Measurements from ENCODE around the gene RSU1.

The RSU1 gene

DNA sequence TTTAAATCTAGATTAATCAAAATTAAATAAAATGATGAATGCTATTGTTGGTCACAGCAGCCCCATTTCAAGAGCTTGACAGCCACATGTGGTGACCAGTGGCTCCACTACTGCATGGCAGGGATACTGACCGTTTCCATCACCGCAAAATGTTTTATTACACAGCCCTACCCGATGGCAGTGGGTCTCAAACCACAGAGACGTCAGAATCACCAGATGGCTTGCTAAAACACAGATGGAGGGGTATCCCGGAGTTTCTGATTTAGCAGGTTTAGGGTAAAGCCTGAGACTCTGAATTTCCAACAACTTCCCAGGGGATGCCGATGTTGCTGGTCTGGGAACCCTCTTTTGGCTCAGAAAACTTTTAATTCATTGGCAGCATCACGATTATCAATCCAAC is 47.9 kb downstream of the RSU1 start:
- no peaks in the 10 kb centered on the region for H3K9me3 ChIP-seq (ENCODE audit: insufficient read depth, low read length, severe bottlenecking)
- no peaks in the 10 kb centered on the region for H3K36me3 ChIP-seq (ENCODE audit: insufficient read depth, low read length)
- no peaks in the 10 kb centered on the region for H3K27me3 ChIP-seq (ENCODE audit: insufficient read depth, low read length, poor library complexity)
- ATAC-seq (ENCODE audit: insufficient read depth, low read depth) (no peak), DNase-seq (no peak)
- no peaks in the 10 kb centered on the region for H3K79me2 ChIP-seq (ENCODE audit: insufficient read depth, low read length)
- no peak overlapping the region for H2AFZ ChIP-seq (ENCODE audit: low read depth, low read length)
- no peak overlapping the region for H3K4me2 ChIP-seq (ENCODE audit: insufficient read depth, low read length)
- H3K4me1 ChIP-seq (ENCODE audit: insufficient read depth, low read length): no peaks in the 10 kb centered on the region
- no peak overlapping the region for H3K27ac ChIP-seq (ENCODE audit: low read length)
- peaks cover 3% of the 10 kb centered on the region; the same call in 1 of the 2 replicates for H4K20me1 ChIP-seq (ENCODE audit: insufficient read depth, low read length)
- H3K4me3 ChIP-seq (ENCODE audit: low read depth in 1 of 2, low read length in 2 of 2): no peak overlapping the region
- no peak overlapping the region for H3K9ac ChIP-seq (ENCODE audit: low read depth, low read length)
- no peak for TF ChIP-seq EZH2 (IDR thresholded peaks at IDR 0.05; ENCODE audit: borderline replicate concordance, low read depth, low read length, severe bottlenecking)
- TF ChIP-seq, protein P1, sequence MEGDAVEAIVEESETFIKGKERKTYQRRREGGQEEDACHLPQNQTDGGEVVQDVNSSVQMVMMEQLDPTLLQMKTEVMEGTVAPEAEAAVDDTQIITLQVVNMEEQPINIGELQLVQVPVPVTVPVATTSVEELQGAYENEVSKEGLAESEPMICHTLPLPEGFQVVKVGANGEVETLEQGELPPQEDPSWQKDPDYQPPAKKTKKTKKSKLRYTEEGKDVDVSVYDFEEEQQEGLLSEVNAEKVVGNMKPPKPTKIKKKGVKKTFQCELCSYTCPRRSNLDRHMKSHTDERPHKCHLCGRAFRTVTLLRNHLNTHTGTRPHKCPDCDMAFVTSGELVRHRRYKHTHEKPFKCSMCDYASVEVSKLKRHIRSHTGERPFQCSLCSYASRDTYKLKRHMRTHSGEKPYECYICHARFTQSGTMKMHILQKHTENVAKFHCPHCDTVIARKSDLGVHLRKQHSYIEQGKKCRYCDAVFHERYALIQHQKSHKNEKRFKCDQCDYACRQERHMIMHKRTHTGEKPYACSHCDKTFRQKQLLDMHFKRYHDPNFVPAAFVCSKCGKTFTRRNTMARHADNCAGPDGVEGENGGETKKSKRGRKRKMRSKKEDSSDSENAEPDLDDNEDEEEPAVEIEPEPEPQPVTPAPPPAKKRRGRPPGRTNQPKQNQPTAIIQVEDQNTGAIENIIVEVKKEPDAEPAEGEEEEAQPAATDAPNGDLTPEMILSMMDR (IDR thresholded peaks at IDR 0.05; ENCODE audit: borderline replicate concordance, extremely low read depth, low read length, poor library complexity, severe bottlenecking): no peak

DNA sequence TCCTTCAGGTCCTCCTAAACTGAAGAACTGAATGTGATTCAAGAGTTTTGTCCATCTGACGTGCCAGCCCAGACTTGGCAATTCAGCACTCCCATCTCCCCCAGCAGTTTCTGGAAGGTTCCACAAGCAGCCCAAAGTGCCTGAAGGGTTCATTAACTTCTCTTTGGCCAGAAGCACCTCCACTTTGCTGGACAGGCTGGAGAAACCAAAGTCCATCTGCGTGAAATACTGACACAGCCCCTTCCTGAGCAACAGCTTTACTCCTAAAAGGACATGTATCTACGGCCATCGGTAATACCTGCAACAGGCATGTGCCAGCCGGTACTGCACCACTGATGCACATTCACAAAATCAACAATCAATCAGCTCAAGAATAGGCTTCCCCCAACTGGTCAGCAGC is 48.5 kb downstream of the RSU1 start:
- ATAC-seq (ENCODE audit: insufficient read depth, low read depth) (no peak), DNase-seq (no peak)
- H3K27ac ChIP-seq (ENCODE audit: low read length): no peak overlapping the region
- H3K4me1 ChIP-seq (ENCODE audit: insufficient read depth, low read length): no peaks in the 10 kb centered on the region
- no peaks in the 10 kb centered on the region for H3K27me3 ChIP-seq (ENCODE audit: insufficient read depth, low read length, poor library complexity)
- H3K9me3 ChIP-seq (ENCODE audit: insufficient read depth, low read length, severe bottlenecking): no peaks in the 10 kb centered on the region
- H3K79me2 ChIP-seq (ENCODE audit: insufficient read depth, low read length): no peaks in the 10 kb centered on the region
- no peak overlapping the region for H3K4me2 ChIP-seq (ENCODE audit: insufficient read depth, low read length)
- no peak overlapping the region for H3K9ac ChIP-seq (ENCODE audit: low read depth, low read length)
- no peak overlapping the region for H3K4me3 ChIP-seq (ENCODE audit: low read depth in 1 of 2, low read length in 2 of 2)
- peaks cover 3% of the 10 kb centered on the region; the same call in 1 of the 2 replicates for H4K20me1 ChIP-seq (ENCODE audit: insufficient read depth, low read length)
- H2AFZ ChIP-seq (ENCODE audit: low read depth, low read length): no peak overlapping the region
- no peaks in the 10 kb centered on the region for H3K36me3 ChIP-seq (ENCODE audit: insufficient read depth, low read length)
- TF ChIP-seq EZH2 (IDR thresholded peaks at IDR 0.05; ENCODE audit: borderline replicate concordance, low read depth, low read length, severe bottlenecking): no peak
- TF ChIP-seq, protein P1 (IDR thresholded peaks at IDR 0.05; ENCODE audit: borderline replicate concordance, extremely low read depth, low read length, poor library complexity, severe bottlenecking): no peak

DNA sequence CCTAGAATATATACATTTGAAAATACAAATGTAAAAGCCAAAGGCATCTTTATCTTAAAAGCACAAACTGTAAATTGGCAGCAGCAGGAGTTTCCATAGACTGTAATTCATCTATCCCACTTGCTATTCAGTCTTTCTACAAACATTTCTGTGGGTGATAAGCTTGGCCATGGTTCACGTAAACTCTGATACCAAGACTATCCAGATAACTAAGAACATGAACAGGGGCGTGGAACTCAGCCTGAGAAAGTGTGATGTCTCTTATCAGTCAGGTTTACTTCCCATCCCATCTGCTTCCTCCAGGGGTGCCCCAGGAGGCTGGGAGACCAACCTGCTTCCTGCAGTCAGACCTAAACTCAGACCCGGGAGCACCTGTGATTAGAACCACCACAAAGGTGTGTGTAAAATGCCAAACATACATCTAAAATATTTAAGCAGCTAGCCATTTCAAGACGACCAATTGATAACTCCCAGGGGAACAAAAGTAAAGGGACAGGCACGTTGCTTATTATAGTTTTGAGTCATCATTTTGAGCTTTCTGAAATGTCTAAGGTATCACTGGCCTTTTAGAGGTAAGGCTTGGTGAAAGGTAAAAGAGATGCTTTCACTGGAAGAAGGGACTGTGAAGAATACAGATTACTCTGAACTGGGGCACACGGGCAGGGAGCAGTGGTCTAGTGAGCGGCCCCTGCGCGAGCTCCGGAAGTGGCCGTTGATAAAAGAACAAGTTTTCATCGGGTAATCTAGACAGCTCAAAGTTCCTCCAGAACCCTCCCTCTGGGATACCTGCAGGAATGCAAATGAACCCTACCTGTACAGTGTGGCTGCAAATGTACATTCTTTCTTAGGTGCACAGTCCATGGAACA is 51.5 kb downstream of the RSU1 start:
- H3K4me3 ChIP-seq (ENCODE audit: low read depth in 1 of 2, low read length in 2 of 2): no peak overlapping the region
- no peak for DNase-seq
- no peak for ATAC-seq (ENCODE audit: insufficient read depth, low read depth)

More for the DNA sequence above, 51.5 kb downstream of the RSU1 start:
- Histone ChIP-seq H3K27ac (ENCODE audit: low read length) (no peak overlapping the region), H4K20me1 (ENCODE audit: insufficient read depth, low read length) (peaks cover 3% of the 10 kb centered on the region; the same call in 1 of the 2 replicates), H3K4me1 (ENCODE audit: insufficient read depth, low read length) (no peaks in the 10 kb centered on the region), H3K27me3 (ENCODE audit: insufficient read depth, low read length, poor library complexity) (no peaks in the 10 kb centered on the region), H2AFZ (ENCODE audit: low read depth, low read length) (no peak overlapping the region), H3K9me3 (ENCODE audit: insufficient read depth, low read length, severe bottlenecking) (no peaks in the 10 kb centered on the region), H3K79me2 (ENCODE audit: insufficient read depth, low read length) (no peaks in the 10 kb centered on the region), H3K4me2 (ENCODE audit: insufficient read depth, low read length) (no peak overlapping the region), H3K9ac (ENCODE audit: low read depth, low read length) (no peak overlapping the region), H3K36me3 (ENCODE audit: insufficient read depth, low read length) (peaks cover 7% of the 10 kb centered on the region)
- TF ChIP-seq, protein P1 (IDR thresholded peaks at IDR 0.05; ENCODE audit: borderline replicate concordance, extremely low read depth, low read length, poor library complexity, severe bottlenecking): no peak
- TF ChIP-seq EZH2 (IDR thresholded peaks at IDR 0.05; ENCODE audit: borderline replicate concordance, low read depth, low read length, severe bottlenecking): no peak
